ENCODE data around the gene CST7.
"Not testable (repeated sequence)": the region's sequence is repeated elsewhere in the genome, so short reads cannot be mapped to it uniquely, and the experiment has no call there.

The CST7 gene

GRCh38 chr20:24987244-24987643, 38.2 kb downstream of the CST7 start:
- no peak for DNase-seq

DNA sequence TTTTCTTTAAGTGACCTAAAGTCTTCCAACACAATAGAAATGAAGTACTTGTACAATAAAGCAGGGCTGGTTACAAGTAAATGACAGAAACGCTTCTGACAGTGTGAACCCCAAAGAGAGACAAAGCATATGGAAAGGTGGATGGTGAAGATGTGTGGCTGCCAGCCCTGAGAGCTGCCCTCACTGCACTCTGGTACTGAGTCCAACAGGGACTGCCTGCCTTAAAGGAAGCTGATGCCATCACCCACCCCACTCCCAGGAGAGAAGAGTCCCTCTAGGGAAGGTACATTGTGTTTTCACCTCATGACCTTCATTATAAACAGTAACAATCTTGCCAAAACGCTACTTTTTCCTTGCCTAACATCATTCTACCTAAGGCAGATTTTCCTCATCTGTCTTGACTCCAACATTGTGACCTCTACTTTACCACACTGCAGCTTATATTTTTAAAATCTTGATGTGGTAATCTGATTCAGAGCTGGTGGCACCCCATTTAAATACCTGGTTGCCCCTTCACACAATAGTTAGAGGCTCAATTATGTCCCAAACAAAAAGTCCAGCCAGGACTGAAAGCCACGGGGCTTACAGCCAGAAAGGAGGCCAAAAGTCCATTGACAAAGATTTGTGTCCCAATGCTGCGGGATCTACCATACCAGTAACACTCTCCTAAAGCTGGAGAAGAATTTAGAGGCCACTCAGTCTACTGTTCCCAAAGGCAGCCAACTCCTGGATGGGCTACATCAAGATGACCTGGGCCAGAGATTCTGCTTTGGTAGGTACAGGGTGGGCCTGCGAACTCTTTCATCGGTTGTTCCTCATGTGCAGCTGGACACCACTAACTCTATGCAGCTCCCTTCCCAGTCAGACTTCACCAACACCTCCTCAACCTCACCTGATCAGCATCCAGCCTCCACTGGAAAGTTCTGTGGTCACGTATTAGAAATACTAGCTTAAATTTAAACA, 39.1 kb downstream of the CST7 start:
- DNase-seq: no peak

GRCh38 chr20:24989162-24989561, 40.1 kb downstream of the CST7 start:
- DNase-seq: no peak

DNA sequence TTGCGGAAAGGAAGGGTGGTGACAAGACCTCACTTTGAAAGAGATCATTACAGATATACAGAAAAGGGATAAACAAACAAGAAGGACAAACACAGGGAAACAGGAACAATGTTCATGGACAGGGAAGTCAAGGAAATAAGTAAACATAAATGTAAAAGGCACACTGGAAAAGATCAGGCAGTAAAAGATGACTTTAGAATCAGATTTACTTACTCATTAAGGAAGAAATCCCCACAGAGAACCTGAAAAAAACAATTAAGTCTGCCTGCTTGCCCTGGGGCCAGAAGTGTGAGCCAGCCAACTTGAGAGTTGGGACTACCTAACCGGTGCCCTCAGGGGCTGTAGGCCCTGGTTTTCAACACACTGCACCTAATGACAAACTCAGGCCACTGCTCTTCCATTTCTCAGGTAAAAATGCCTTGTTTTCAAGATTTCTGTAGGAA, 41.8 kb downstream of the CST7 start:
- DNase-seq: no peak

GRCh38 chr20:24991897-24992486, 42.9 kb downstream of the CST7 start:
- DNase-seq: no peak

- DNase-seq: peak; percentile 89 to 94
Observed at GRCh38 chr20:24992487-24993205, 43.6 kb downstream of the CST7 start, which contains the start of gene APMAP. APMAP (minus strand) TSS chr20:24992751; CDS start chr20:24992688, 63 bp downstream.

GRCh38 chr20:24993337-24994185, 44.5 kb downstream of the CST7 start:
- DNase-seq: peak in 1 of 2 experiments; percentile 4

DNA sequence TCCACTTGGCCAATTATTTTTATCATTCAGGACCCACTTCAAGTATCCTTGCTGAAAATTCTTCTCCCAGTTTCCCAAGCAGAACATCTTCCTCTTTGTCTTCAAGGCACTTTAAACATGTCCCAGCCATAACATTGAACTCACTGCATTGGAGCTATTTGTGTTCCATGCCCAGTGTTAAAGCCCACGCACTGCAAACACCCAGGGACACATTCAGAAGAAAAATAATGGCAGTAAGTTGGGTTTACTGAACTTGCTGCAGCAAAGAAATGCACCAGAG, 45.1 kb downstream of the CST7 start:
- DNase-seq: no peak

GRCh38 chr20:24994470-24995368, 45.6 kb downstream of the CST7 start:
- peak; percentile 61 to 67 for DNase-seq

GRCh38 chr20:24995741-24996448, 46.8 kb downstream of the CST7 start:
- no peak for DNase-seq

DNA sequence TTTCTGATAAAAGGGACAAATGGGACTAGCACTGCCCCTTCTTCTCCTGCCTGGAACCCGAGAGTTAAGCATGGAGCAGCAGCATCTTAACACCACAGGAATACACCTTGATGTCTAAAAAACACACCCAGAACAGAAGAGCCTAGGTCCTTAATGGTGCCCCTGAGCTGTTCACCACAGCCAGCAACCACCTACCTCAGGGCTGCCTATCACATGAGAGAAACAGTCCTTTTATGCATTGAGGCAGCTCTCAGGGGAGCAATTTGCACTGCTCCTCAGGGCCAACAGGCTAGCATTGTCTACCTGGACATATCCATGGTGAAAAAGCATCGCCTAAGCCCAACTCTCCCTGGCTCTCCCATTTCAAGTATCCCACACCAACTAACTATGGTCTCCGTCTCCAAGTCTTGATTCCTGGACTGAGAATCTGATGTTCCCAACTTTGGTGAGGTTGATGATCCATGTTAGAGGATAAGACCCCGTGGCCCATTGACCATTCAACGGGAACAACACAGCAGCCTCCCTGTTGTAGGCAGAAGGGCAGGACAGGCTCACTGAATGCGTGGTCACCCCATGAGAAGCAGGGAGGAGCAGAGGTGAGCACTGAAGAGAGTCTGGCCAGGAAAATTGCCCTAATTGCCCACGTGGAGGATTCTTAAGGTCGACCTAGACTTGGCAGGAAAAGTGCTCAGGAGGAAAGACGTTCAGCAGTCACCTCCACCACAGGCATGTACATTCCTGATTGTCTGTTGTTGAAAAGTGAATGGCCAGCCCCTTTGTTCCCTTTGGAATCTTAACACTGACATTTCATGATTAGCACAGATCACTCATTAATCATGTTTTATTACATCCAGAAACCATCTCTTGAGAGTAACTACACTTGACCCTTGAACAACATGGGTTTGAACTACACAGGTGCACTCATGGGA, 47.6 kb downstream of the CST7 start:
- DNase-seq: no peak

DNA sequence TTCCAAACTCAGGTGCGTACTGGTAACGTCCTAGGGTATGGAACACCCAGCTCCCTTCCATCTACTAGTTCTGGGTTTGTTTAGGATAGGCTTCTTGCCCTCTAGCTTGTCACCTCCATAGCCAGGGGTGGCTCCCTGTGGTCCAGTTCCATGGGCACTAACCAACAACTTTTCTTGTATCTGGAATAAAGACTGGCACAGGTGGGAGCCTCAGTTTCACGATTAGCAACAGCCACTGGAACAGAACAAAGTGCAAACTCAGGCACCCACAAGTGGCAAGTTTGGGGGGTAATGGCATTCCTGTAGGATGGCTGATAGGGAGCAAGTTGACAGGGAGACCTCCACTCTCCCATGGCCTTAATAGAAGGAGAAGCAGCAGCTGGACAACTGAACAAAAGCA, 49.1 kb downstream of the CST7 start:
- DNase-seq: no peak

DNA sequence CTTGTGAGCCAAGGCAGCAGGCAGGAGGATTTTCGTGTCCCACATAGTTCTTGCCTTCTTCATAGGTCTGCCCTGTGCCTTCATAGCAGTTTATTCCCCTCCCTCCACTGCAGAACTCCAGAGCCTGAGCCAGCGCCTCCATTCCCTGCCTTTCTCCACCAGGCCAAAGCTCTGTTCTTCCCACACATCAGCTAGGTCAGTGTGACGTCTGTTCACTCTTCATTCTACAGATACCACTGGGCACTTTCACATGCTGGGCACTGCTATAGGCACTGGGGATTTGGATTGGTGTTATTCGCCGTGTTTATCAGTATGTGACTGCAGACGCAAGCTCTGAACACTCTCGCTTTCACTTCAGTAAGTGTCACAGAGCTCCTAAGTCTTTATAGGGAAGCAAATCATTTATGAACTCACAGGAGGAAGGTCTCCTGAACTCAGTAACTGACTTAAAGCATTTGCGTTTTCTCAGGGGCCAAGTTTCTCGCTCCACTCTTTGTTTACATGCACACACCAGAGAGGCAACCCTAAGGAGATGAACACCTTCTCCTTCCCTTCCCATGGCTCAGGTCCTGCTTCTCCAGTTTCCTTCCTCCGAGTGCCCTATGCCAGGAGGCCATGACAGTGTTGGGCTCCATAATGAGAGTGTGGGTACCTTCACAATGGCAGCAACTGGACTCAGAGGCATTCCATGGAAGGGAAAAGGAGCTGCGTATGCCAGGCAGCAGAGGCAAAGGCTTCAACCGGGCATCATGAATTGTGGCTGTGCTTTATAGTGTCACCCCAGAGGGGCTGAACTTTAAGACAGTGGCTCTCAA, 49.8 kb downstream of the CST7 start:
- DNase-seq: no peak

DNA sequence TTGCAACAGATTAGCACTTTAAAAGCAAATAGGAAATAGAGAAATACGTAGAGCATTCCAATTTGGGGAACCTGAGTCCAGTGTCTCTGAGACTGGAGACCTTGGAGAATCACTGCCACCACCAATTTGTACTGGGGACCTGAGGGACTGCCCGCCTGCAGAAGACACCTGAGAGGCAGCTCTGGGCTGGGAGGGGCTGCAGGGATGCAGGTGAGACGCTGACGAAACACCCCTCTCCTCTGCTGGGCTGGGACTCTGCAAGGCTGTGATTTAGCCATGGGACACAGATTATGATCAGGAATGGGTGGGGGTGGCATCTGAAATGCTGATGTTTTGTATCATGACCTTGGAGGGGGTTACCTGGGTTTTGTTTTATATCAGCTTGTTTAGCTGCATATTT, 50.5 kb downstream of the CST7 start:
- DNase-seq: no peak

- DNase-seq: no peak
Observed at GRCh38 chr20:25000268-25000801, 51.3 kb downstream of the CST7 start.

DNA sequence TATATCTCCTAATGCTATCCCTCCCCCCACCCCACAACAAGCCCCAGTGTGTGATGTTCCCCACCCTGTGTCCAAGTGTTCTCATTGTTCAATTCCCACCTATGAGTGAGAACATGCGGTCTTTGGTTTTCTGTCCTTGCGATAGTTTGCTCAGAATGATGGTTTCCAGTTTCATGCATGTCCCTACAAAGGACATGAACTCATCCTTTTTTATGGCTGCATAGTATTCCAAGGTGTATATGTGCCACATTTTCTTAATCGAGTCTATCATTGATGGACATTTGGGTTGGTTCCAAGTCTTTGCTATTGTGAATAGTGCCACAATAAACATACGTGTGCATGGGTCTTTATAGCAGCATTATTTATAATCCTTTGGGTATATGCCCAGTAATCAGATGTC, 52.3 kb downstream of the CST7 start:
- DNase-seq: not testable (repeated sequence)

GRCh38 chr20:25003002-25003401, 53.9 kb downstream of the CST7 start:
- no peak for DNase-seq

DNA sequence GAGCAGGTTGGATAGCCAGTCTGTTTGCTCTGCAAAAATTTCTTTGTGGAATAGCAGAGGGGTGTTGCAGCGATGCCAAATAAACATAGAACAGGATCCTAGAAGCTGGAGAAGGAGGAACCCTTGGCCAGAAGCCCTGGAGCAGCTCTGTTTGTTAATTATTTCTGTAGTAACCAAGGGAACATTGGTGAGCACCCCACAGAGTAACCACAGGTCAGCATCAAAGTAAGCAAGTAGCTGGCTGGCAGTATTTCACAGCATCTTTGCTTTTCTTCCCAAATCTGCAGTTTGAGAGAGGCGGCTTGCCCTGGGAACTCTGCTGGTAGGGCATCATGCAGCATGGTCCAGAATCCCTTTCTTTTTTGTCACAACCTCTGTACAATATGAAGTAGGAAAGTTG, 56.2 kb downstream of the CST7 start:
- no peak for DNase-seq

- DNase-seq: no peak
Observed at GRCh38 chr20:25005661-25006060, 56.6 kb downstream of the CST7 start.
